HCT116 (cell line): Measurements from ENCODE around the gene C1QTNF9B. TPM values are rescaled to one million over a fixed set of nuclear protein-coding genes. Genes with fewer than 3 reads are reported as not detected.

Source experiments
- ATAC-seq: fragments of 200-7000 bp; cut with Tn5 transposase; 2 replicates; pipeline ENCODE4 v1.9.1; 2020; ENCODE audit warnings: mild to moderate bottlenecking, moderate library complexity
- BruUV-seq: library from RNA; stranded (reverse); fragments of 400-500 nt; replicated peaks from 2 replicates; lab custom pipeline; 2021; lab: Mats Ljungman, UMichigan
- CTCF ChIA-PET: fragments of 300-600 bp; sonication (Branson Sonifier 250); formaldehyde crosslinking; loops from one replicate; lab custom pipeline; 2021; ENCODE audit warnings: antibody characterized with exemption; lab: Charles Lee
- POLR2A ChIA-PET: fragments of 300-600, 350-600 bp; sonication (Branson Sonifier 250); formaldehyde crosslinking; loops from one replicate; lab custom pipeline; 2021; ENCODE audit warnings: antibody characterized with exemption; lab: Charles Lee
- RAD21 ChIA-PET, 2 experiments: fragments of 300-600 bp; sonication (Branson Sonifier 250); formaldehyde crosslinking; loops; one replicate each; lab custom pipeline; 2023; ENCODE audit warnings: low total read pairs in 2 of 2; ENCODE audit not compliant: uncharacterized antibody in 2 of 2, unreplicated experiment in 2 of 2, low non-redundant PET in 1 of 2; lab: Charles Lee
- DNase-seq: peaks from one replicate; pipeline ENCODE4 v3.0.0-alpha.2; 2010; ENCODE audit warnings: low read depth, low spot score
- H2AFZ ChIP-seq: fragments of 200-600 bp; shearing (Covaris generic), sonication (generic); 2 replicates; pipeline ENCODE4 v1.6.1; 2017; ENCODE audit warnings: low read depth, mixed run types, mixed read lengths, antibody characterized with exemption, low read length; ENCODE audit not compliant: poor library complexity, severe bottlenecking
- H3K27ac ChIP-seq: 2 replicates; pipeline ENCODE4 v1.5.1; 2012; ENCODE audit warnings: low read depth, low read length
- H3K27me3 ChIP-seq: fragments of 200-600 bp; sonication (generic); 2 replicates; pipeline ENCODE4 v1.6.1; 2016; ENCODE audit warnings: mixed run types, low read length, mixed read lengths; ENCODE audit not compliant: insufficient read depth
- H3K36me3 ChIP-seq, 2 experiments: fragments of 200-500 bp in 1 of 2; fragments of 200-600 bp in 1 of 2; sonication (Bioruptor generic) in 1 of 2; sonication (generic) in 1 of 2; 2 replicates each; pipeline versions ENCODE4 v1.5.1 to v1.6.1; 2014 to 2016; ENCODE audit warnings: low read length in 2 of 2, inconsistent platforms in 1 of 2, mixed read lengths in 1 of 2, mixed run types in 1 of 2; ENCODE audit not compliant: insufficient read depth in 2 of 2, control insufficient read depth in 1 of 2
- H3K4me1 ChIP-seq, 2 experiments: fragments of 200-600 bp in 1 of 2; sonication (generic) in 1 of 2; 2 replicates each; pipeline versions ENCODE4 v1.5.1 to v1.6.1; 2012 to 2017; ENCODE audit warnings: low read length in 2 of 2, inconsistent platforms in 1 of 2, mild to moderate bottlenecking in 1 of 2, mixed read lengths in 1 of 2, mixed run types in 1 of 2, moderate library complexity in 1 of 2; ENCODE audit not compliant: insufficient read depth in 2 of 2, control insufficient read depth in 1 of 2
- H3K4me2 ChIP-seq: fragments of 200-600 bp; sonication (generic); 2 replicates; pipeline ENCODE4 v1.6.1; 2017; ENCODE audit warnings: mixed run types, low read length, mixed read lengths
- H3K4me3 ChIP-seq, 2 experiments: fragments of 200-600 bp in 1 of 2; sonication (generic) in 1 of 2; replicated peaks in 1 of 2; 2 replicates each; pipeline ENCODE4 v1.5.1; 2011 to 2016; ENCODE audit warnings: low read length in 2 of 2, control low read depth in 1 of 2, low read depth in 1 of 2, mild to moderate bottlenecking in 1 of 2, mixed read lengths in 1 of 2, mixed run types in 1 of 2
- H3K79me2 ChIP-seq: fragments of 200-600 bp; sonication (generic); 2 replicates; pipeline ENCODE4 v1.6.1; 2017; ENCODE audit warnings: mild to moderate bottlenecking, mixed run types, low read length, moderate library complexity, mixed read lengths; ENCODE audit not compliant: insufficient read depth
- H3K9ac ChIP-seq: fragments of 200-600 bp; sonication (generic); 2 replicates; pipeline ENCODE4 v1.6.1; 2016; ENCODE audit warnings: low read length, mixed read lengths
- H3K9me2 ChIP-seq: fragments of 200-600 bp; sonication (generic), shearing (Covaris generic); 2 replicates; pipeline ENCODE4 v1.6.1; 2017; ENCODE audit warnings: mixed run types, mild to moderate bottlenecking, moderate library complexity; ENCODE audit not compliant: insufficient read depth
- H3K9me3 ChIP-seq, 2 experiments: fragments of 200-500 bp in 1 of 2; fragments of 200-600 bp in 1 of 2; sonication (Bioruptor generic) in 1 of 2; sonication (generic) in 1 of 2; 2 replicates each; pipeline ENCODE4 v1.6.1; 2014 to 2017; ENCODE audit warnings: low read length in 2 of 2, mixed read lengths in 2 of 2, inconsistent platforms in 1 of 2, low read depth in 1 of 2, mild to moderate bottlenecking in 1 of 2, mixed run types in 1 of 2, moderate library complexity in 1 of 2; ENCODE audit not compliant: control insufficient read depth in 1 of 2, insufficient read depth in 1 of 2
- H4K20me1 ChIP-seq: fragments of 200-600 bp; sonication (generic), shearing (Covaris generic); 2 replicates; pipeline ENCODE4 v1.6.1; 2017; ENCODE audit warnings: mixed run types, mild to moderate bottlenecking, moderate library complexity; ENCODE audit not compliant: insufficient read depth
- CBX3 ChIP-seq: IDR thresholded peaks from 2 replicates; pipeline ENCODE4 v1.6.1; 2012; ENCODE audit warnings: low read depth
- CEBPB ChIP-seq: IDR thresholded peaks from 2 replicates; pipeline ENCODE4 v1.6.1; 2012; ENCODE audit warnings: low read depth
- EGR1 ChIP-seq: IDR thresholded peaks from 2 replicates; pipeline ENCODE4 v1.6.1; 2012; ENCODE audit warnings: low read depth
- EZH2 ChIP-seq: fragments of 200-600 bp; sonication (generic); IDR thresholded peaks from 2 replicates; pipeline ENCODE4 v1.6.1; 2017; ENCODE audit warnings: antibody characterized with exemption, mixed run types
- FOSL1 ChIP-seq: IDR thresholded peaks from 2 replicates; pipeline ENCODE4 v1.6.1; 2012; ENCODE audit warnings: low read depth
- POLR2A ChIP-seq: IDR thresholded peaks from 2 replicates; pipeline ENCODE4 v1.7.0; 2011; ENCODE audit warnings: borderline replicate concordance; ENCODE audit not compliant: insufficient read depth, insufficient read length; ENCODE audit errors: extremely low read depth
- REST ChIP-seq: IDR thresholded peaks from 2 replicates; pipeline ENCODE4 v1.6.1; 2012; ENCODE audit warnings: low read depth
- TCF7L2 ChIP-seq: IDR thresholded peaks from 2 replicates; pipeline ENCODE4 v1.7.0; 2011; ENCODE audit warnings: borderline replicate concordance, inconsistent platforms; ENCODE audit not compliant: insufficient read depth, insufficient read length; ENCODE audit errors: extremely low read depth
- ZBTB33 ChIP-seq: IDR thresholded peaks from 2 replicates; pipeline ENCODE4 v1.6.1; 2011; ENCODE audit warnings: mild to moderate bottlenecking, low read length, moderate library complexity; ENCODE audit not compliant: insufficient replicate concordance; ENCODE audit errors: extremely low read depth
- intact Hi-C: fragments of 100-400 bp; cut with micrococcal nuclease; formaldehyde crosslinking; loops from 2 replicates; pipeline ENCODE4 v1.10.0; 2022
- total RNA-seq: library from RNA; stranded (reverse); gene quantifications from one replicate; pipeline ENCODE4 v1.2.1, GENCODE V29; 2021; ENCODE audit not compliant: unreplicated experiment
- TF ChIP-seq, protein P1 (sequence below), 3 experiments: fragments of 200-600 bp in 1 of 3; sonication (generic) in 1 of 3; IDR thresholded peaks in 2 of 3; conservative IDR thresholded peaks in 1 of 3; 2 replicates each; pipeline ENCODE4 v1.5.1; 2012 to 2017; ENCODE audit warnings: low read depth in 2 of 3, low read length in 2 of 3, antibody characterized with exemption in 1 of 3, borderline replicate concordance in 1 of 3, control low read depth in 1 of 3, mild to moderate bottlenecking in 1 of 3, mixed read lengths in 1 of 3, mixed run types in 1 of 3, moderate library complexity in 1 of 3; ENCODE audit not compliant: insufficient read depth in 1 of 3

Gene C1QTNF9B
- total RNA-seq, 1 experiment from 2014 or later: not detected

DNA sequence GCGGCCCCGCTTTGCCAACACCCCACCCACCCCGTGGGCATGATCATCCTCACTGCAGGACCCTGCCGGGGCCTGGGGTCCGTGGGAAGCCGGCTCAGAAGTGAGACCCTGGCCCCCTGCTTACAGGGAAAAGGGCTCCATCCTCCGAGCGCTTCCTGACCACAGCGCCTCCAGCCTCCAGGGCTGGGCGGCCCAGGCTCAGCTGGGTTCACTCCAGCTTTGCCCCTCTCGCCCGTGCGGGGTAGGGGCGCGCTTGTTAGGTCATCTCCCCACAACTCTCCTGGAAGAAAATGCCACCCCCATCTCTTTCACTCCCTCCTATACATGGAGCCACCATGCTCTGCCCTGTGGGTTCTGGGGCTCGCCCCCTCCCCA is 6.6 kb upstream of the C1QTNF9B start:
- Histone ChIP-seq H3K4me2 (no peak overlapping the region), H2AFZ (no peak overlapping the region), H3K4me3 (no peak overlapping the region), H3K9me3 (no peaks in the 10 kb centered on the region), H3K9ac (no peak overlapping the region), H3K9me2 (no peaks in the 10 kb centered on the region), H3K79me2 (no peaks in the 10 kb centered on the region)
- POLR2A ChIA-PET: no interaction called here
- CTCF ChIA-PET: no interaction called here
- TF ChIP-seq CEBPB: no peak
- TF ChIP-seq CBX3: no peak
- TF ChIP-seq, all 23 proteins: peak for 0
- Histone ChIP-seq H3K36me3 (no peaks in the 10 kb centered on the region), H3K27me3 (no peaks in the 10 kb centered on the region), H3K27ac (no peak overlapping the region), H4K20me1 (no peaks in the 10 kb centered on the region), H3K4me1 (peaks cover 0 to 9% of the 10 kb centered on the region in 2 experiments; a peak in 1 of 4 replicates)
- RAD21 ChIA-PET: no interaction called here
- BruUV-seq: no TSS peak
- DNase-seq: no peak
- ATAC-seq: no peak
- intact Hi-C loops: no loop called here

DNA sequence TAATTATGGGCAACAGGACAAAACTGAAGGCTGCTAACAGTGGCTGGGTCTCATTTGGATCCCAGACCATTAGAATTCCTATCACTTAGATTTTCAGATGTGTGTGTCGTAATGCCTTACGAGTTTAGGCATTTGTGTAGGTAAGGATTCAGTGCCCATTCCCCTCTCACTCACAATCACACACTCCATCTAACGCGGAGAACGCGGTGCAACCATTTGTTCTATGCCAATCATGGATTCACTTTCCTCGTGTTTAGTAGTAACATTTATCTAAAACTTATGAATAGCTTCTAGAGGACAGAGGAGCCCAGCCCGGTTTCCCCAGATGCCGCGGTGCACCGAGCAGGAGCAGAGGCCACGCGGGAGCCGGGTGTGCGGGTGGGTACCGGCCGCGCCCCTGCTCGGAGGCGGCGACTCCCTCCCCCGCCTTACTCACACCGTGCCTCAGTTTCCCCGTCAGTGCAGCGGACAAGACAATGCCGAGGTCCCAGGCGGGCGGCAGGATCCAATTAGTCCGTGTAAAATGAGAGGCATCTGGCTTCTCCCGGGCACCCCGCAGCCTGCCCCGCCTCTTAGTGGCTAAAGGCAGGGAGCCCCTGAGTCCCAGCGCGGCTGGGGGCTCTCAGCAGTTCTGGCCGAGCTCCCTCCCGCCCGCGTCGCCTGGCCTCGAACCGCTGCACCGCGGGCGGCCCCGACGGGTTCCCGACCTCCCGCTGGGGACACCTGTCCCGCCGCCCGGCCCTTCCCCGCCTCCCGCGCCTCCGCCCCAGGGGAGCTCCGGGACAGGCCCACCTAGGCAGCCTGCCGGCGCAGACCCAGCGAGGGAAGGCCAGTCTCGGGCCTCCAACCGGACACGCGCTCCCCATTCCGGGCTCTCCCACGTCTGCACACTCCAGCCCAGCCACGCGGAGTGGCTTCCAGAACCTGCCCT is 5.9 kb upstream of the C1QTNF9B start:
- H3K79me2 ChIP-seq: no peaks in the 10 kb centered on the region
- RAD21 ChIA-PET: no interaction called here
- no TSS peak for BruUV-seq
- no peak overlapping the region for H2AFZ ChIP-seq
- H3K27me3 ChIP-seq: no peaks in the 10 kb centered on the region
- no peaks in the 10 kb centered on the region for H3K9me3 ChIP-seq
- no peak for DNase-seq
- no peaks in the 10 kb centered on the region for H3K9me2 ChIP-seq
- no peak overlapping the region for H3K9ac ChIP-seq
- H3K4me1 ChIP-seq: peaks cover 0 to 9% of the 10 kb centered on the region in 2 experiments; a peak in 1 of 4 replicates
- H3K27ac ChIP-seq: no peak overlapping the region
- POLR2A ChIA-PET: no interaction called here
- no peaks in the 10 kb centered on the region for H3K36me3 ChIP-seq
- CTCF ChIA-PET: interaction anchor here (1.6 kb wide), 1 partner anchor 13 kb away, joined by 5 read pairs; the partner anchor contains the start of gene MIPEP
- ATAC-seq: no peak
- intact Hi-C loops: no loop called here
- no peak overlapping the region for H3K4me2 ChIP-seq
- H3K4me3 ChIP-seq: no peak overlapping the region
- no peaks in the 10 kb centered on the region for H4K20me1 ChIP-seq
- TF ChIP-seq ZBTB33: no peak
- TF ChIP-seq FOSL1: no peak
- no peak for TF ChIP-seq EGR1
- TF ChIP-seq TCF7L2: no peak
- TF ChIP-seq EZH2: no peak
- no peak for TF ChIP-seq POLR2A
- TF ChIP-seq CBX3: no peak
- TF ChIP-seq REST: no peak
- no peak for TF ChIP-seq CEBPB
- TF ChIP-seq, protein P1, sequence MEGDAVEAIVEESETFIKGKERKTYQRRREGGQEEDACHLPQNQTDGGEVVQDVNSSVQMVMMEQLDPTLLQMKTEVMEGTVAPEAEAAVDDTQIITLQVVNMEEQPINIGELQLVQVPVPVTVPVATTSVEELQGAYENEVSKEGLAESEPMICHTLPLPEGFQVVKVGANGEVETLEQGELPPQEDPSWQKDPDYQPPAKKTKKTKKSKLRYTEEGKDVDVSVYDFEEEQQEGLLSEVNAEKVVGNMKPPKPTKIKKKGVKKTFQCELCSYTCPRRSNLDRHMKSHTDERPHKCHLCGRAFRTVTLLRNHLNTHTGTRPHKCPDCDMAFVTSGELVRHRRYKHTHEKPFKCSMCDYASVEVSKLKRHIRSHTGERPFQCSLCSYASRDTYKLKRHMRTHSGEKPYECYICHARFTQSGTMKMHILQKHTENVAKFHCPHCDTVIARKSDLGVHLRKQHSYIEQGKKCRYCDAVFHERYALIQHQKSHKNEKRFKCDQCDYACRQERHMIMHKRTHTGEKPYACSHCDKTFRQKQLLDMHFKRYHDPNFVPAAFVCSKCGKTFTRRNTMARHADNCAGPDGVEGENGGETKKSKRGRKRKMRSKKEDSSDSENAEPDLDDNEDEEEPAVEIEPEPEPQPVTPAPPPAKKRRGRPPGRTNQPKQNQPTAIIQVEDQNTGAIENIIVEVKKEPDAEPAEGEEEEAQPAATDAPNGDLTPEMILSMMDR (IDR thresholded peaks at IDR 0.05 in 2 of 3, conservative IDR thresholded peaks at IDR 0.05 in 1 of 3; ENCODE audit: borderline replicate concordance in 1 of 3, insufficient read depth in 1 of 3, low read depth in 2 of 3, low read length in 2 of 3): no peak
